K562 (cell line): ENCODE results near the gene TOR1A. TPM values are rescaled to one million over a fixed set of nuclear protein-coding genes. Genes with fewer than 3 reads are reported as not detected.

Experiments
- ATAC-seq: fragments of 200-7000 bp; cut with Tn5 transposase; 3 replicates; pipeline ENCODE4 v1.9.1; 2020; ENCODE audit warnings: moderate library complexity
- BruUV-seq: library from RNA; stranded (reverse); fragments of 400-500 nt; replicated peaks from 2 replicates; lab custom pipeline; 2021; lab: Mats Ljungman, UMichigan
- CTCF ChIA-PET: fragments of 300-600 bp; formaldehyde crosslinking; extraction: SDS; loops from one replicate; lab custom pipeline; 2021; ENCODE audit warnings: low intra/inter-chr PET ratio; lab: Yijun Ruan, JAX
- POLR2A ChIA-PET: fragments of 300-600, 350-650 bp; sonication (Branson Sonifier 250); formaldehyde crosslinking; extraction: SDS; loops from one replicate; lab custom pipeline; 2021; ENCODE audit warnings: antibody characterized with exemption, inconsistent platforms; lab: Yijun Ruan, JAX
- DNase-seq, 4 experiments: peaks; one replicate each; pipeline versions ENCODE4 v3.0.0 to v3.0.0-alpha.2; 2011 to 2018; ENCODE audit warnings: low spot score in 3 of 4, mixed read lengths in 3 of 4; ENCODE audit errors: extremely low read depth in 1 of 4
- FAIRE-seq: peaks from 2 replicates; lab custom pipeline; 2011; peaks lifted over from hg19 to GRCh38; lab: Jason Lieb, UNC
- H2AFZ ChIP-seq: 2 replicates; pipeline ENCODE4 v1.6.0; 2011; ENCODE audit warnings: low read depth, low read length, control low read depth, inconsistent platforms
- H3K27ac ChIP-seq: fragments of 200-600 bp; 3 replicates; pipeline ENCODE4 v1.8.0; 2011; ENCODE audit warnings: low read depth, mild to moderate bottlenecking, control low read depth, inconsistent platforms, low read length, moderate library complexity, mixed read lengths; ENCODE audit errors: extremely low read depth
- H3K27me3 ChIP-seq, 2 experiments: fragments of 300-600 bp in 1 of 2; 2 replicates in 1 of 2; 3 replicates in 1 of 2; pipeline versions ENCODE4 v1.6.0 to v1.8.0; 2011; ENCODE audit warnings: inconsistent platforms in 2 of 2, low read length in 2 of 2, mild to moderate bottlenecking in 1 of 2, mixed read lengths in 1 of 2, moderate library complexity in 1 of 2; ENCODE audit not compliant: control insufficient read depth in 2 of 2, insufficient read depth in 2 of 2
- H3K36me3 ChIP-seq: fragments of 300-600 bp; 3 replicates; pipeline ENCODE4 v1.8.0; 2011; ENCODE audit warnings: mild to moderate bottlenecking, low read length, inconsistent platforms; ENCODE audit not compliant: control insufficient read depth, insufficient read depth
- H3K4me1 ChIP-seq, 2 experiments: fragments of 200-600 bp in 1 of 2; replicated peaks in 1 of 2; 2 replicates in 1 of 2; 3 replicates in 1 of 2; pipeline versions ENCODE4 v1.5.1 to v1.8.0; 2011; ENCODE audit warnings: inconsistent platforms in 2 of 2, low read length in 2 of 2, mild to moderate bottlenecking in 1 of 2, mixed read lengths in 1 of 2, moderate library complexity in 1 of 2; ENCODE audit not compliant: control insufficient read depth in 2 of 2, insufficient read depth in 2 of 2
- H3K4me2 ChIP-seq: 2 replicates; pipeline ENCODE4 v1.6.1; 2011; ENCODE audit warnings: low read length, control low read depth, inconsistent platforms, mixed read lengths; ENCODE audit not compliant: insufficient read depth
- H3K4me3 ChIP-seq: fragments of 200-600 bp; sonication (generic), shearing (Covaris generic); 2 replicates; pipeline ENCODE4 v1.5.1; 2016; ENCODE audit warnings: control low read depth, inconsistent platforms
- H3K79me2 ChIP-seq: fragments of 200-600 bp; 3 replicates; pipeline ENCODE4 v1.8.0; 2011; ENCODE audit warnings: low read length, inconsistent platforms; ENCODE audit not compliant: control insufficient read depth, insufficient read depth
- H3K9ac ChIP-seq, 2 experiments: 2 replicates each; pipeline versions ENCODE4 v1.6.0 to v1.6.1; 2011; ENCODE audit warnings: low read depth in 2 of 2, low read length in 2 of 2, control low read depth in 1 of 2, inconsistent platforms in 1 of 2, mild to moderate bottlenecking in 1 of 2, mixed read lengths in 1 of 2; ENCODE audit not compliant: insufficient read depth in 1 of 2
- H3K9me1 ChIP-seq: one replicate; pipeline ENCODE4 v1.6.0; 2011; ENCODE audit warnings: inconsistent platforms, mild to moderate bottlenecking, low read length, moderate library complexity; ENCODE audit not compliant: control insufficient read depth, insufficient read depth
- H3K9me3 ChIP-seq: replicated peaks from 2 replicates; pipeline ENCODE4 v1.5.1; 2011; ENCODE audit warnings: low read depth, low read length, inconsistent platforms; ENCODE audit not compliant: control insufficient read depth, insufficient read depth
- H4K20me1 ChIP-seq: replicated peaks from 2 replicates; pipeline ENCODE4 v1.6.1; 2011; ENCODE audit warnings: low read length, inconsistent platforms, mixed read lengths; ENCODE audit not compliant: control insufficient read depth, insufficient read depth
- CC2D1A ChIP-seq: fragments of 450-650 bp; IDR thresholded peaks from 2 replicates; pipeline ENCODE4 v1.6.1; 2017; ENCODE audit warnings: mild to moderate bottlenecking
- E2F8 ChIP-seq: fragments of 450-650 bp; IDR thresholded peaks from 2 replicates; pipeline ENCODE4 v1.7.1; 2018; ENCODE audit warnings: mild to moderate bottlenecking, low read depth; ENCODE audit not compliant: partially characterized antibody
- HMGN3 ChIP-seq: IDR thresholded peaks from 2 replicates; pipeline ENCODE4 v1.6.1; 2011; ENCODE audit warnings: borderline replicate concordance, low read depth, mild to moderate bottlenecking, mixed read lengths, low read length; ENCODE audit not compliant: insufficient read length; ENCODE audit errors: extremely low read depth
- KLF1 ChIP-seq: fragments of 450-650 bp; IDR thresholded peaks from 2 replicates; pipeline ENCODE4 v1.6.1; 2016; ENCODE audit warnings: missing genetic modification characterization, missing compliant biosample characterization
- POLR2G ChIP-seq: fragments of 200-400 bp; formaldehyde crosslinking; IDR thresholded peaks from 2 replicates; pipeline ENCODE4 v1.6.1; 2017; ENCODE audit warnings: low read depth, mild to moderate bottlenecking, antibody characterized with exemption, low read length, moderate library complexity
- RBFOX2 ChIP-seq: fragments of 200-400 bp; formaldehyde crosslinking; IDR thresholded peaks from 2 replicates; pipeline ENCODE4 v1.6.1; 2017; ENCODE audit warnings: low read depth, mild to moderate bottlenecking, low read length, moderate library complexity
- RBM34 ChIP-seq: fragments of 200-400 bp; formaldehyde crosslinking; IDR thresholded peaks from 2 replicates; pipeline ENCODE4 v1.6.1; 2018; ENCODE audit warnings: low read length, borderline replicate concordance; ENCODE audit not compliant: insufficient read depth
- TFE3 ChIP-seq: fragments of 450-650 bp; formaldehyde crosslinking; IDR thresholded peaks from 2 replicates; pipeline ENCODE4 v1.4.0; 2020; ENCODE audit warnings: mild to moderate bottlenecking, mixed read lengths
- ZZZ3 ChIP-seq: fragments of 450-650 bp; IDR thresholded peaks from 2 replicates; pipeline ENCODE4 v1.6.1; 2016; ENCODE audit warnings: antibody characterized with exemption, mild to moderate bottlenecking, moderate library complexity
- WGBS: fragments of 100-300 bp; shearing (Covaris generic); methylation state at CpG from one replicate; pipeline ENCODE4 v1.1.6; 2016; ENCODE audit warnings: low coverage, mixed read lengths; ENCODE audit not compliant: insufficient coverage; ENCODE audit errors: missing lambda C conversion rate; 5-methylcytosine and 5-hydroxymethylcytosine counted together
- in situ Hi-C: fragments of 300-500 bp; cut with MboI; formaldehyde crosslinking; loops from 4 replicates; pipeline ENCODE4 v1.15.0; 2018; ENCODE audit warnings: inconsistent platforms, mixed read lengths
- intact Hi-C: fragments of 100-400 bp; cut with micrococcal nuclease; formaldehyde crosslinking; loops from 2 replicates; pipeline ENCODE4 v1.14.2; 2022
- polyA plus RNA-seq, 8 experiments: library from polyadenylated mRNA; depleted of rRNA in 4 of 8; stranded (reverse) in 5 of 8; unstranded in 3 of 8; fragments of >200 nt; fragmentation: Nextera tagmentation in 2 of 8; fragmentation: Illumina TruSeq in 1 of 8; extraction: Ambion mirVana in 2 of 8; extraction: Trizol in 1 of 8; gene quantifications; 2 replicates each; pipeline versions ENCODE4 v1.2.1 to v1.2.3, GENCODE V29; 2011 to 2014; ENCODE audit warnings: inconsistent platforms in 1 of 8, missing spikeins in 1 of 8
- total RNA-seq, 7 experiments: library from RNA; depleted of rRNA in 6 of 7; stranded (reverse); fragments of >200 nt in 6 of 7; fragmentation: Illumina TruSeq in 2 of 7; extraction: Trizol in 2 of 7; gene quantifications; 2 replicates each; pipeline versions ENCODE4 v1.2.1 to v1.2.3, GENCODE V29; 2011 to 2021; ENCODE audit warnings: low replicate concordance in 1 of 7

TOR1A gene
- total and polyA plus RNA-seq, 9 of the 15 experiments (the other 6 are each of a cell fraction or from before 2014, with no cell fraction given) = 4.5 to 85.8 (median 51.3) TPM

- H3K9me1 ChIP-seq = peaks cover 4% of the 10 kb centered on the region
- TF ChIP-seq TFE3 (peak; percentile 83), RBM34 (no peak), E2F8 (no peak), POLR2G (peak; percentile 70), CC2D1A (no peak), ZZZ3 (no peak), RBFOX2 (peak; percentile 55), KLF1 (tag) (no peak), HMGN3 (peak; percentile 4)
- H4K20me1 ChIP-seq = no peaks in the 10 kb centered on the region
- DNase-seq (no peak), ATAC-seq (no peak), FAIRE-seq (no peak)
- in situ Hi-C loops = no loop called here
- 93% methylated on average over 28 of the region's 28 CpGs for WGBS
- no peak overlapping the region for H2AFZ ChIP-seq
- no peaks in the 10 kb centered on the region for H3K27me3 ChIP-seq
- intact Hi-C loops = no loop called here
- peaks cover 11 to 67% of the 10 kb centered on the region in 2 experiments for H3K4me1 ChIP-seq
- no peaks in the 10 kb centered on the region for H3K9me3 ChIP-seq
- peaks cover 91% of the 10 kb centered on the region for H3K36me3 ChIP-seq
- peaks cover 3% of the 10 kb centered on the region; the same call in 2 of the 3 replicates for H3K79me2 ChIP-seq
- no peak overlapping the region for H3K4me2 ChIP-seq
- BruUV-seq = no TSS peak
- POLR2A ChIA-PET = interaction anchor here (0.7 to 3.7 kb wide), 5 partner anchors 10 to 30 kb away, joined by 3 to 30 read pairs (median 5); no protein-coding TSS in a partner anchor
- CTCF ChIA-PET = no interaction called here
- H3K9ac ChIP-seq = peak overlapping the region in 1 of 2 experiments; percentile 41; a peak in 2 of 4 replicates
- no peak overlapping the region for H3K4me3 ChIP-seq
- no peak overlapping the region for H3K27ac ChIP-seq
Measured at GRCh38 chr9:129868872-129869486, 45.0 kb upstream of the TOR1A start.
